K562 (cell line): ENCODE results near the gene KIF5A. TPM values are rescaled to one million over a fixed set of nuclear protein-coding genes. Genes with fewer than 3 reads are reported as not detected.

Source experiments
- ADNP ChIP-seq: fragments of 200-800 bp; sonication (Bioruptor generic); IDR thresholded peaks from 2 replicates; pipeline ENCODE4 v1.6.1; 2016; ENCODE audit warnings: missing genetic modification characterization, missing compliant biosample characterization
- BCOR ChIP-seq: fragments of 450-650 bp; IDR thresholded peaks from 2 replicates; pipeline ENCODE4 v1.6.1; 2016
- CAMTA2 ChIP-seq: fragments of 250-450 bp; sonication (Bioruptor Pico); conservative IDR thresholded peaks from 2 replicates; pipeline ENCODE4 v1.5.1; 2022
- CXXC5 ChIP-seq: fragments of 250-450 bp; sonication (Bioruptor Pico); IDR thresholded peaks from 2 replicates; pipeline ENCODE4 v1.8.0; 2022; ENCODE audit warnings: inconsistent platforms, mild to moderate bottlenecking, moderate library complexity
- ESRRA ChIP-seq: fragments of 450-650 bp; IDR thresholded peaks from 2 replicates; pipeline ENCODE4 v1.6.1; 2014; ENCODE audit warnings: low read depth, mild to moderate bottlenecking, moderate library complexity, borderline replicate concordance
- GATA2 ChIP-seq: sonication (generic); formaldehyde crosslinking; IDR thresholded peaks from 2 replicates; pipeline ENCODE4 v1.4.0; 2020; ENCODE audit warnings: mild to moderate bottlenecking, missing genetic modification reagents
- HDAC2 ChIP-seq: fragments of 450-650 bp; IDR thresholded peaks from 2 replicates; pipeline ENCODE4 v1.6.1; 2016; ENCODE audit warnings: mild to moderate bottlenecking
- JUN ChIP-seq, 2 experiments: sonication (generic) in 1 of 2; formaldehyde crosslinking in 1 of 2; IDR thresholded peaks; 2 replicates each; pipeline versions ENCODE4 v1.6.1 to v1.8.0; 2012 to 2022; ENCODE audit warnings: borderline replicate concordance in 2 of 2, mild to moderate bottlenecking in 2 of 2, improper control_type of control experiment in 1 of 2, low read depth in 1 of 2, low read length in 1 of 2, missing genetic modification reagents in 1 of 2
- PYGO2 ChIP-seq: fragments of 450-650 bp; IDR thresholded peaks from 2 replicates; pipeline ENCODE4 v1.6.1; 2016; ENCODE audit warnings: mild to moderate bottlenecking, missing genetic modification characterization, moderate library complexity, missing compliant biosample characterization
- RBM25 ChIP-seq: fragments of 200-400 bp; formaldehyde crosslinking; IDR thresholded peaks from 2 replicates; pipeline ENCODE4 v1.6.1; 2018; ENCODE audit warnings: low read length, low read depth, moderate library complexity; ENCODE audit not compliant: severe bottlenecking
- SAFB ChIP-seq: fragments of 200-400 bp; formaldehyde crosslinking; IDR thresholded peaks from 2 replicates; pipeline ENCODE4 v1.6.1; 2017; ENCODE audit warnings: low read depth, low read length, borderline replicate concordance
- SMARCA4 ChIP-seq: fragments of 450-650 bp; IDR thresholded peaks from 2 replicates; pipeline ENCODE4 v1.6.1; 2016
- SMARCA5 ChIP-seq: fragments of 450-650 bp; IDR thresholded peaks from 2 replicates; pipeline ENCODE4 v1.6.1; 2016
- ZNF175 ChIP-seq: fragments of 200-800 bp; sonication (Bioruptor generic); IDR thresholded peaks from 2 replicates; pipeline ENCODE4 v1.6.1; 2016; ENCODE audit warnings: low read depth, mild to moderate bottlenecking, missing genetic modification characterization, missing compliant biosample characterization
- polyA plus RNA-seq, 8 experiments: library from polyadenylated mRNA; depleted of rRNA in 4 of 8; stranded (reverse) in 5 of 8; unstranded in 3 of 8; fragments of >200 nt; fragmentation: Nextera tagmentation in 2 of 8; fragmentation: Illumina TruSeq in 1 of 8; extraction: Ambion mirVana in 2 of 8; extraction: Trizol in 1 of 8; gene quantifications; 2 replicates each; pipeline versions ENCODE4 v1.2.1 to v1.2.3, GENCODE V29; 2011 to 2014; ENCODE audit warnings: inconsistent platforms in 1 of 8, missing spikeins in 1 of 8
- total RNA-seq, 7 experiments: library from RNA; depleted of rRNA in 6 of 7; stranded (reverse); fragments of >200 nt in 6 of 7; fragmentation: Illumina TruSeq in 2 of 7; extraction: Trizol in 2 of 7; gene quantifications; 2 replicates each; pipeline versions ENCODE4 v1.2.1 to v1.2.3, GENCODE V29; 2011 to 2021; ENCODE audit warnings: low replicate concordance in 1 of 7
- TF ChIP-seq, protein P1 (sequence below): fragments of 250-450 bp; sonication (Bioruptor Pico); IDR thresholded peaks from 2 replicates; pipeline ENCODE4 v1.6.1; 2021; ENCODE audit warnings: mild to moderate bottlenecking
- TF ChIP-seq, protein P2 (sequence below): fragments of 250-450 bp; sonication (Bioruptor Pico); IDR thresholded peaks from 2 replicates; pipeline ENCODE4 v1.4.0; 2020; ENCODE audit warnings: mild to moderate bottlenecking, moderate library complexity

Gene KIF5A
- total and polyA plus RNA-seq, 9 of the 15 experiments (the other 6 are each of a cell fraction or from before 2014, with no cell fraction given), result 3.4 to 17.7 (median 8.0) TPM

DNA sequence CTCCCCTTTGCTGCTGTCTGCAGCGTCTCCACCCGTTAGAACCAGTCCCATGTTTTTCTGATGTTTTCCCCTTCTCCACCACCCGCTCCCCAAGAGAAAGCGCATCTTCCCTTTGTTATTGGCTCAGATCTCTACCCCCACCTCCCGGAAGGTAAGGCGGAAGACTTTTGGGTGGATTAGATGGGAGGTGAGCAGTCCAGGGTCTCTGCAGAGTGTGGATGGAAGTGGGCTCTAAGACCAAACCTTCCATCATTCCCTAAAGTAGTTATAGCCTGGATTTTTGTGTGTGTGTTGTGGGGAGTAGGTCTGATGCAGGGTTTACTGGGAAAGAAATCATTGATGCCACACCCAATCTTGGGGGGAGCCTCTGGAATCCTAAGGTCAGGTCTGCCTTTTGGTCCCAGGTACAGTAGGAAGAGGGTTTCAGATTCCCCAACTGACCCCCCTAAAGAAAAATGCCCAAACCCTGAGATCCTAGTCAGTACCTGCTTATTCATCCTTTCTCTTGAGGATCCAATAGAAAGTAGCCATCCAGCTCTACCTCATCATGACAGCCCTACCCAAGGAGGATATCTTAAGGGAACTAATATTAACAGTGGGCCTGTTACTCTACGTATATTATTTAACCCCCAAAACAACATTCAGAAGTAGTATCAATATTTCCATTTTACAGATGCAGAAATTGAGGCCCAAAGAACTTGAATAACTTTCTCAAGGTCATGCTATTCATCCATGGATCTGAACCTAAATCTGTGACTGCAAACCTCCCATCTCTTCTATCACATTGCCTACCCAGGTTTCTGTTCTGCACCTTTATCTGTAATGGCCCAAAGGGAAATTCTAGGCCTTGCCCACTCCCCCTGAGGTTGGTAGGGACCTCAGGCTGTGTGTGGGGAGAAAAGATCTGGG, 1.1 kb downstream of the KIF5A start (continued):
- TF ChIP-seq, protein P1, sequence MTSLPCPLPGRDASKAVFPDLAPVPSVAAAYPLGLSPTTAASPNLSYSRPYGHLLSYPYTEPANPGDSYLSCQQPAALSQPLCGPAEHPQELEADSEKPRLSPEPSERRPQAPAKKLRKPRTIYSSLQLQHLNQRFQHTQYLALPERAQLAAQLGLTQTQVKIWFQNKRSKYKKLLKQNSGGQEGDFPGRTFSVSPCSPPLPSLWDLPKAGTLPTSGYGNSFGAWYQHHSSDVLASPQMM, result no peak
- no peak for TF ChIP-seq CXXC5
- TF ChIP-seq SMARCA4, result no peak
- no peak for TF ChIP-seq PYGO2 (tag)
- TF ChIP-seq, protein P2, sequence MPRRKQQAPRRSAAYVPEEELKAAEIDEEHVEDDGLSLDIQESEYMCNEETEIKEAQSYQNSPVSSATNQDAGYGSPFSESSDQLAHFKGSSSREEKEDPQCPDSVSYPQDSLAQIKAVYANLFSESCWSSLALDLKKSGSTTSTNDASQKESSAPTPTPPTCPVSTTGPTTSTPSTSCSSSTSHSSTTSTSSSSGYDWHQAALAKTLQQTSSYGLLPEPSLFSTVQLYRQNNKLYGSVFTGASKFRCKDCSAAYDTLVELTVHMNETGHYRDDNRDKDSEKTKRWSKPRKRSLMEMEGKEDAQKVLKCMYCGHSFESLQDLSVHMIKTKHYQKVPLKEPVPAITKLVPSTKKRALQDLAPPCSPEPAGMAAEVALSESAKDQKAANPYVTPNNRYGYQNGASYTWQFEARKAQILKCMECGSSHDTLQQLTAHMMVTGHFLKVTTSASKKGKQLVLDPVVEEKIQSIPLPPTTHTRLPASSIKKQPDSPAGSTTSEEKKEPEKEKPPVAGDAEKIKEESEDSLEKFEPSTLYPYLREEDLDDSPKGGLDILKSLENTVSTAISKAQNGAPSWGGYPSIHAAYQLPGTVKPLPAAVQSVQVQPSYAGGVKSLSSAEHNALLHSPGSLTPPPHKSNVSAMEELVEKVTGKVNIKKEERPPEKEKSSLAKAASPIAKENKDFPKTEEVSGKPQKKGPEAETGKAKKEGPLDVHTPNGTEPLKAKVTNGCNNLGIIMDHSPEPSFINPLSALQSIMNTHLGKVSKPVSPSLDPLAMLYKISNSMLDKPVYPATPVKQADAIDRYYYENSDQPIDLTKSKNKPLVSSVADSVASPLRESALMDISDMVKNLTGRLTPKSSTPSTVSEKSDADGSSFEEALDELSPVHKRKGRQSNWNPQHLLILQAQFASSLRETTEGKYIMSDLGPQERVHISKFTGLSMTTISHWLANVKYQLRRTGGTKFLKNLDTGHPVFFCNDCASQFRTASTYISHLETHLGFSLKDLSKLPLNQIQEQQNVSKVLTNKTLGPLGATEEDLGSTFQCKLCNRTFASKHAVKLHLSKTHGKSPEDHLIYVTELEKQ (CRISPR knock-in tag), result no peak
- peak; percentile 55; the same call in 1 of the 2 replicates for TF ChIP-seq HDAC2
- no peak for TF ChIP-seq CAMTA2 (CRISPR knock-in tag)
- TF ChIP-seq ZNF175 (CRISPR knock-in tag), result no peak
- TF ChIP-seq RBM25, result peak; percentile 93
- TF ChIP-seq JUN (IDR thresholded peaks at IDR 0.05; ENCODE audit: borderline replicate concordance, low read depth, low read length), result no peak
- TF ChIP-seq JUN (CRISPR knock-in tag; IDR thresholded peaks at IDR 0.05; ENCODE audit: borderline replicate concordance), result no peak
- peak; percentile 96 for TF ChIP-seq BCOR
- TF ChIP-seq SMARCA5, result 0 out of 2 replicates have a peak, but pooled peaks have one; percentile 21
- peak; percentile 96 for TF ChIP-seq ESRRA
- no peak for TF ChIP-seq GATA2 (CRISPR knock-in tag)
- TF ChIP-seq SAFB, result no peak
- TF ChIP-seq ADNP (tag), result peak; percentile 91
- TF ChIP-seq, all 486 proteins: peak for 12
